H4 (cell line): ENCODE data around the gene RPP25L. TPM values are rescaled to one million over a fixed set of nuclear protein-coding genes. Genes with fewer than 3 reads are reported as not detected.

Experiments used
- DNase-seq: peaks from one replicate; pipeline ENCODE4 v3.0.0-alpha.2; 2015; ENCODE audit warnings: low spot score
- total RNA-seq: library from RNA; depleted of rRNA; stranded (reverse); fragments of >200 nt; shearing (Covaris generic); gene quantifications from 2 replicates; pipeline ENCODE4 v1.2.3, GENCODE V29; 2014

Gene RPP25L
- total RNA-seq, 1 experiment from 2014 or later = 59.3 TPM

DNA sequence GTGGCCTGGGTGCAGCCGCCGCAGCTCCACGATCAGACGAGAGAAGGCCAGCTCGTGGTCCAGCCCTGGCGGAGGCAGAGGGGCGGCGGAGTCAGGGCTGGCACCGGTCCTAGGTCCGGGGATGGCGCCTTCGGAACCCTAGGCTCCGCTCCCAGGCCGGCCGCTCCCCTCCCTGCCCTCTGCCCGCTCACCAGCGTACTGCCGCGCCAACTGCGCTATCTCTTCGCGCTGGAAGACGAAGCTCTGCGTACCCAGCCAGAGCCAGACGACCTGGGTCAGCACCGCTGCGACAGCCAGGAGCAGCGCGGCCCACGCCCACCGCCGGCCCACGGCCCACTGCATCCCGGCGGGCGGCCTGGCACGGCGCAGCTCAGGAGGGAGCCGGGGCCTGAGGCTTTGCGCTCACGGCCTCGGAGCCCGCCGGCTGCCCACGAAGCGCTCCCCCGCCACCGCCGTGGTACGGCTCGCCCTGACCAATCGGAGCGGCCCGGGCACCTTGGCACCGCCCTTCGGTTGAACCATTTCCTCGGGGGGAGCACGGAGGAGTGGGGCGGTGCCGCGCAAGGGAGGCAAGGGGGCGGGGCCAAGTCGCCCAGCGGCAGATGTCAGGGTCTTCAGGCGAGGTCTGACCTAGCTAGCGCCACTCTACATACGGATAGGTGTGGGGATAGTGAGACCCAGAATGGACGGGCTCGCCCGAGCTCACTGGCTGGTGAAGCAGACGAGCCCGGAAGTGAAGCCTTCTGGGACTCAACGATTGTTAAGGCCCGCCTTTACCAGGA lies 25.6 kb upstream of the RPP25L start, which contains the start of gene SIGMAR1:
Gene SIGMAR1 (minus strand): TSS at position 432 of the 782 bp plus-strand sequence. CDS start 90 bp downstream, at position 342.
- peak; percentile 89 for DNase-seq

DNA sequence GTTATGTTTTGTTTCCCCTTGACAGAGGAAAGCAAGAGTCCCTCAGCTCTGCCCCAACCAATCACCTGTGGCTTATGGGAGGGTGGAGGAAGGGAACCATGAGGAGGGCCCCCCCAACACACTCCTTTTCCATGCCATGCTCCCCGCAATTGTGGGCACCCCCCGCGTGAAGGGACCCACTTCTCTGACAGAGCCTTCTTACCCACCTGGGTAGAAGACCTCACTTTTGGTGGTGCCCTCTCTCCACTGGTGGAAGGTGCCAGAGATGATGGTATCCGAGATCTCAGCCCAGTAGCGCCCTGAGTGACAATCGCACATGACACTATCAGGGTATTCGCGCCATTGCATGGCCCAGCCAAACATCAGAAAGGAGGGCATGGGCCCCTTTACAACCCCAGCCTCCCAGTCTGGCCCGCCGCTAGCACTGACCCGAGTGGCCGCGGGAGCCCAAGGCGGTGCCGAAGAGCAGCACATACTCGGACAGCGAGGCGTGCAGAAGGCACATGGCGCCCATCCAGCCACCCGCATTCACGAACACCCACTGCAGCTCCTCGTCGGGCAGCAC lies 25.0 kb upstream of the RPP25L start:
- DNase-seq = no peak

DNA sequence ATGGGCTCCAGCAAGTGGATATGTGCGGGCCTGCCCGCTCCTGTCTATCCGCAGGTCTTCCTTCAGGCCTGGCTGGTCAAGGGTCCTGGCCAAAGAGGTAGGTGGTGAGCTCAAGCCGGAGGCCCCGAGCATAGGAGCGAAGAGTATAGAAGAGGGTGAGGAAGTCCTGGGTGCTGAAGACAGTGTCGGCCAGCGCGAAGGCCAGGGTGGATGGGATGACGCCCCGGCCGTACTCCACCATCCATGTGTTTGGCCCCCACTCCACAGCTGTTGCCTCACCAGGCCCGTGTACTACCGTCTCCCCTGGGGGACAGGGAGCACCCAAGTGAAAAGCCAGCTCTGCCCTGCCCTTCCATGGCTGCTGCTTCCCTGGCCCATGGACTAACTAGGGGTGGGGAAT lies 23.7 kb upstream of the RPP25L start:
- DNase-seq = no peak

DNA sequence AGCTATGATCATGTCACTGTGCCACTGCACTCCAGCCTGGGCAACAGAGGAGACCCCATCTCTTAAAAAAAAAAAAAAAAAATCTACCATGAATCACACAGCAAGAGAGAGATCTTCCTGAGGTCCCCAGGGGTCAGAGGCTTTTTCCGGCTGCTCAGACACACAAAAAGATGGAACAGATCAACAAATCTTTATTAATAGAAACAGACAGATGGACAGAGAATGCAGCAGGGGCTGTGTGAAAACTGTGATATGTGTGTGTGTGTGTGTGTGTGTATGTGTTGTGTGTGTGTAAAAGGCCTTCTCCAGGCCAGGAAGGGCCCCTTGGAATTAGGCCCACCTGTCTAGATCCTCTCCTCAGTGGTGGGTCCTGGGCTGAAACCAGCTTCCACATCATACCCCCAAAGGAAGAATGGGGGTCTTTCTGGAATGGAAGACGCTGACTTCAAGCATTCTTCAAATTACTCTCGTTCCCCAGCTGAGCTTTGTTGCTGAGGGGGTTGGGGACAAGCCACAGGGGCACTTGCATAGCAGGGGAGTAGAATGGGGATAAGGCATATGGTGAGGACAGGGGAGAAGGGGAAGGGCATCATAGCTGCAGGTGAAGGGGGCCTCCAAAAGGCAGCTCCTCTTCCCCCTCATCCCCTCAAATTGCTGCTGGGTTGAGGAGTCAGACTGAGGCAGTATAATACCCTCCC lies 22.8 kb upstream of the RPP25L start:
- no peak for DNase-seq

DNA sequence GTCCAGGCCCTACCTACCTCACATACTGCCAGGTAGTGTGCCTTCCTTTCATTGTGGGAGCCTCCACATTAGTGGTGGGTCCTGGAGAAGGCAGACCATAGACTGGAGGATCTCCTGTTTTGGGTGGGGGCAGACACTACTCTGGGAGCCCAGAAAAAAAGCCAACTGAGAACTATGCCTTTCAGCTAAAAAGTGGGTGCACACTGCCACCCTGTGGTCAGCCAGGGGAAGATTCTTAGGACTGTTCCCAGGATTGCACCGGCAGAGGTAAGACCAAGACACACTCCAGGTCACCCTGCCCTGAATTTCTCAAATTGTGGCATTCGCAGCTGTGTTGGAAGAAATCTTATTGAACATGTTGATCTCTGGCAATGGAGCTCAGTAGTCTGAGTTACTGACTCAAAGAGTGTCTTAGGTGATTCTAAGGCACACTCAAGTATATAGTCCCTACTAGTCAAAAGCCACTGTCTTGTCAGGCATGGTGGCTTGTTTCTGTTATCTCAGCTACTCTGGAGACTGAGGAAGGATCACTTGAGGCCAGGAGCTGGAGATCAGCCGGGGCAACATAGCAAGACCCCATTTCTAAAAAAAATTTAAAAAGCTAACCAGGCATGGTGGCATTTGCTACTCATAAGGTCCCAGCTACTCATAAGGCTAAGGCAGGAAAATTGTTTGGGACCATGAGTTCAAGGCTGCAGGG lies 22.1 kb upstream of the RPP25L start:
- peak; percentile 66 for DNase-seq

DNA sequence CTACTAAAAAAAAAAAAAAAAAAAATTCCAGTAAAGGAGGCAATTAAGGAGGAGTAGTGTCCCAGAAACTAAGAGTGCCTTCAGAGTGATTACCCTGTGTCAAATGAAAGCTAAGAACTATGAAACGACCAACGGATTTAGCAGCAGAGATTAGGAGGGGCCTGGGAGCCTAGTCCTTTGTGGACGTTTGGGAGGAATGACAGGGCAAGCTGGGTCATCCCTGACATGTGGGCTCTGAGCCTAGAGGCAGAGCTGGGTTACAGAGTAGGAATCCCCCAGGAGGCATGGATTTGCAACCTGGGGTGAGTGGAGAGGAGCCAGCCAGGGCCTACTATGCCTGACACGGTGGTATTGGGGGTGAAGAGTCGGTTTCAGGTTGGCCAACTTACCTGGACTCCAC lies 21.3 kb upstream of the RPP25L start:
- DNase-seq = no peak

DNA sequence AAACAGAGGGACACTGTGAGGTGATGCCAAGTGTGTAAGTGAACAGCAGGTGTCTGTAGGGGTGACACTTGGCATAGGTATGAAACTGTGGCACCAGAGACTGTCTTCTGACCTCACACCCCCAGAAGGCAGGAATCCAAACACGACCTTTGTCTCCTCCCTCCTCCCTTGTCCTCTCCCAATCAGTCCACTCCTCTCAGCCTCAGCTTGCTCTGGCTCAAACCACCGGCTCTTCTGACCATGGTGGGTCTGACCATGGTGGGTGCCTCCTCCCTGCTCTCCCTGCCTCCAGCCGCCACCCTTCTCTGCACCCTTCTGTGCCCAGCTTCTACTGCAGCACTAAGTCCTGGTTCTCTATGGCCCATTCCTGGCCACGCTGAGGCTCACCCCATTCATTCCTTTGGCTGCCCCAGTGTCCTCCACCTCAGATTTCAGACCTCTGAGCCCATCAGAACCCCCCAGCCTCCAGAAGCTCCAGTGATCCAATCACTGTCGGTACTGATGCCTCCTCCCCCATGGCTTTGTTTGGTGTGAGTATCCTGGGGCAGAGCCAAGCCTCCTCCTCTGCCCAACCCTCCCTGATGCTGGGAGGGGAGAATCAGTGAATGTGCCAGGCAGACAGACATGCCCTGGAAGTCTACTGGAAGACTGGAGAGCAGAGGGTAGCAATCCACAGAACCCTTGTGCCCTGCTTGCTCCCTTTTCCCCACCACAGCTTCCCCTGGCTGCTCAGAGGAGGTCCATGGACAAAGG lies 18.7 kb upstream of the RPP25L start:
- DNase-seq = no peak

DNA sequence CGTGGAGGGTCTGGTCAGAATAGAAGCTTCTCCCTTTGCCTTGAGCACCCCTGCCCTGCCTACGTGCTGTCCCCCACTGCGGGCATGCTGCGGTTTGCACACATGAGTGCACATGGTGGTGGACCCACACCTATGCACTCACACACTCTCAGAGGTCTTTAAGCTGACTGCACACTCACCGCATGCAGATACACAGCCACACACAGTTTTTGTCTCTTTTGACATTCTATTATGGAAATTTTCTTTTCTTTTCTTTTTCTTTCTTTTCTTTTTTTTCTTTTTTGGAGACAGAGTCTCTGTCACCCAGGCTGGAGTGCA lies 17.6 kb upstream of the RPP25L start:
- DNase-seq = no peak

DNA sequence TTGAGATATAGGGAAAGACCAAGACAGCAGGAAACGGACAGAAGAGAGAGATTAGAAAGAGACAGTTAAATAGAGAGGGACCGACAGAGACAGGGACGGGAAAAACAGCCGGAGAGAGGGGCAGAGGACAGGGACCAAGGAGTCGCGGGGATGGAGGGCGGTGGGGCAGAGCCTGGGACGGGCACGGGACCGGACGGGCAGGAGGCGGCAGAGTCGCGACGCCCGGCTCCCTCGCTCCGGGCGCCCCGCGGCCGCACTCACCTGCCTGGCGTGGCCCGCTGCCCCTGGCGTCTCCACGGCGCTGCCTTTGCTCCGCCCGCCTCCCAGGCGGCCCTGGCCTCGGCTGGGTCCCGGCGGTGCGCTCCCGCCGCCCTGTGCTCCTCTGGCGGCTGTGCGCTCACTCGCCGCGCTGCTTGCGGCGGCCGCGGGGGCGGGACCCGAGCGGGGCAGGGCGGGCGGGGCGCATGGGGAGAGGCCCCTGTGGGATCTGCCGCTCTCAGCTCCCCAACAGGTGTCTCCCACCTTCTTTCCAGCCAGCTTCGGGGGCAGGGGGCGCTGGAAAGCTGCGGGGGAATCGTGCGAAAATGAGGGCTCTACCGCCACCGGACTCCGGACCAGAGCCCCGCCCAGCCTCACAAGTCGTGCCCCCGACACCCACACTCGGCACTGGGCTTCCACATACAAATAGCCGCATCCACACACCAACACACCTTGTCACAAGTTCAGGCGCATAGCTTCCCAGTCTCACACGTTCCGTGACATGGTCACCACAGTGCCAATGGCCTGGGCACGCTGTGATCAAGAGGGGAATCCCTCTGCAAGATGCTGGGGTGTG lies 17.0 kb upstream of the RPP25L start, which contains the start of gene ARID3C:
Gene ARID3C (minus strand): TSS at position 411 of the 835 bp plus-strand sequence. CDS start 1,052 bp downstream, outside the sequence.
- DNase-seq = no peak

DNA sequence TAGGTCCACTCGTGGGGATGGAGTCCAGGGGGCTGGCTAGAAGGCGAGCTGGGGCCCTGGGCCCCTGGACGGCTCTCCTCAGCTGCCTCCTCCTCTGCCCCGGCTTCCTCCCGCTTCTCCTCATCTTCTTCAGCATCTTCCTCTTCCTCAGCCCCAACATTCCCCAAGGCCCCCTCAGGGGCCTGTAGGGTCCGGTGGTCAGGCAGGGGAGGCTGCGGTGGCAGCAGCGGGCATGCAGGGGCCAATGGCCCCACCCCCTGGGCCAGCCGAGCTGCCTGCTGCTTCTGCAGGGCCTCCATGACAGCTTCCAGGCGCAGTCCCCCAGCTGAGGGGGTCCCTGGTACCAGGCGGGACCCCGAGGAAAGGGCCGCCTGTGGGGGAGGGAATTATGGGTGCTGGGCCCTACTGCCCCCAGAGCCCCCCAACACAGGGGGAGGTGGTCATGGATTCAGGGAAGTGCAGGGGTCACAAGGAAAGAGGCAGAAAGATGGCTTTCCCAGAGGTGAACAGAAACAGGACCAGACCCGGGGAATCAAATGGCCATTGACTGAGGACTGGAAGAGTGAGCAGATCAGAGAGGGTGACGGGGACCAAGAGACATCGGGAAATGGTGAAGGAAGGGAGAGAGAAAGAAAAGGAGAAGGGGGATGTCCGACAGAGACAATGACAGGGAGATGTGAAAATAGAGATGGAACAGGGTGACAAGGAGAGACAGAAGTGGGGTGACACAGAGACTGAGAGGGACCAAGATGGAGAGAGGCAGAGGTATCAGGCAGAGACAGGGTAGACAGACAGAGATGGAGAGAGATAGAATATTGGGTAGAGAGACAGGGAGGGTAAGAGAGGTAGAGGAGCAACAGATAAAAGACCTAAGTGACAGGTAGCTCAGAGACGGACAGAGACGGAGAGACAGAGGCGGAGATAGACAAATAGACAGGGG lies 16.1 kb upstream of the RPP25L start:
- no peak for DNase-seq

DNA sequence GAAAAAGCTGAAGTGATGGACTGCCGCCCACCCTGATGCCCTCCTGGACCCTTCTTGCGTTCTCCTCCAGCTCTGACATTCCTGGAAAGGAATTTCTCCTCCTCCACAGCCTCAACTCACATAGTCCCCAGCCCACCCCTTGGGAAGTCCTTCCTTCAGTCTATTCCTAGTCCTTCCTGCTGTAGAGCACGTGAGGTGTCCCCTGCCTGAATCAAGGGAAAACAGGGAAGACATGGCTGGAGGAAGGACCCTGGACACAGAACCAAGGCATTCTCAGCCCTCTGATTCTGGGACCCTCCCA lies 13.2 kb upstream of the RPP25L start:
- no peak for DNase-seq

DNA sequence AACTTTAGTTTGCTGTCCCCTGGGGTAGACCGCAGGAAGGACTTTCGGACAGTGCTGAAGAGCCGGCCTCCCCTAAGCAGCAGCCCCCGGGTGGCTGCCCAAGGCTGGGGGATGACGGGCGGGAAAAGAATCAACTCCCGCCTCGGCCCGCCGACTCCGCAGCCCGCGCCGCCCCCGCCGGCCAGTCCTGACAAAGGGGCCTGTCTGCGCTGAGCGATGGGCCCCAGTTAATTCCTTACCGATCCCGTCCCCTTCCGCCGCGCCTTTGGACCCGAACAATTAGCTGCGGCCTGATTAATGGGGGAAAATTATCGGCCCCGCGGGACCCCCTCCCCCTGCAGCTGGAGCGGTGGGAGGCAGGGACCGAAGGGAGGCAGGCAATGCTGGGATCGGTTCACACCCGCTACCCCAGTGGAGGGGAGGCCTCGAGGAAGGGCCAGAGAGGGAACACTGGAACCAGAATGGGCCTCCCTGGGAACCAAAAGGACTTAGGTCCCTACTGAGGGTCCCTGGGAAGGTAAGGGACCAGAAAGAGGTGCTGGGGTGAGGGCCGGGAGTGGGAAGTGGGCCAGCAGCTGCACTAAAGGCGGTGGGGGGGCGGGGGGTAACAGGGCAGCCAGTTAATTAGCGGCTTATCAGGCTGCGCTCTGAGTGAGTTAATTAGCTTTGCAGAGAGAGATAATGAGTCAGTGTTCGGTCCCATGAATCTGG lies 12.7 kb upstream of the RPP25L start:
- no peak for DNase-seq

DNA sequence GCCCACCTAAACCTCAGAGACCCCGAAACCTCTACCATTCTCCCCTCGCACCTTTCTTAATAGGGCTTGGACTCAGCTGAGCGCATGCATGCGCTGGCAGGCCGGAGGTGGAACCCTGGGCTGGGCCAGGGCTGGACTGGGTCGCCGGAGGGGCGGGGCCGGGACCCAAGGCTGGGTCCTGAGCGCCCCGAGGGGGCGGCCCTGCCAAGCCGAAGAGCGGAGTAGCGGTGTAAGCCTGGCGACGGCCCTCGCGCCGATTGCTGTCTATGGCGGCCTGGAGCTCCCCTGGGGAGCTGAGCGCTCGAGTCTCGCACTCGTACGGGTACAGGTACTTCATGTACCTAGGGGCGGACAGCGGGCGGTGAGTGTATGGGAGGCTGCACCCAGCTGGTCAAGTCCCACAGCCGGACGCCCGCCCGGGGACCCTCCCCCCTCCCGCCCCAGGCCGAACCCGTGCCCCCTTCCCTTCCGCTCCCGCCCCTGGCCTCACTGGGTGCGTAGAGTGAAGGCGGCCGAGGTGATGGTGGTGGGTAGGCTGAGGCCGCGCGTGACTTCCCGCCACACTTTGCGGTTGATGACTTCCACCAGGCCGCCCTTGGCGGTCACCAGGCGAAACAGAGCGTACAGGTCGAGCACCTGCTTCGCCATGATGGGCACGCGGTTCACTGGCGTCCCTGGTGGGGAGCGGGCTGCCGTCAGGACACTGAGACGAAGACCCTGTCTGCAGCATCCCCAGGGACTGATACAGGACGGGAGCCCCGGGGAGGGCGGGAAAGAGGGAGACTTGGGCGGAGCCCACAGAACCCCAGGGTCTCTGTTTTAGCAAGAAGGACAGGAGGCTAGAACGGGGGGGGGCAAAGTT lies 11.7 kb upstream of the RPP25L start:
- DNase-seq = no peak

DNA sequence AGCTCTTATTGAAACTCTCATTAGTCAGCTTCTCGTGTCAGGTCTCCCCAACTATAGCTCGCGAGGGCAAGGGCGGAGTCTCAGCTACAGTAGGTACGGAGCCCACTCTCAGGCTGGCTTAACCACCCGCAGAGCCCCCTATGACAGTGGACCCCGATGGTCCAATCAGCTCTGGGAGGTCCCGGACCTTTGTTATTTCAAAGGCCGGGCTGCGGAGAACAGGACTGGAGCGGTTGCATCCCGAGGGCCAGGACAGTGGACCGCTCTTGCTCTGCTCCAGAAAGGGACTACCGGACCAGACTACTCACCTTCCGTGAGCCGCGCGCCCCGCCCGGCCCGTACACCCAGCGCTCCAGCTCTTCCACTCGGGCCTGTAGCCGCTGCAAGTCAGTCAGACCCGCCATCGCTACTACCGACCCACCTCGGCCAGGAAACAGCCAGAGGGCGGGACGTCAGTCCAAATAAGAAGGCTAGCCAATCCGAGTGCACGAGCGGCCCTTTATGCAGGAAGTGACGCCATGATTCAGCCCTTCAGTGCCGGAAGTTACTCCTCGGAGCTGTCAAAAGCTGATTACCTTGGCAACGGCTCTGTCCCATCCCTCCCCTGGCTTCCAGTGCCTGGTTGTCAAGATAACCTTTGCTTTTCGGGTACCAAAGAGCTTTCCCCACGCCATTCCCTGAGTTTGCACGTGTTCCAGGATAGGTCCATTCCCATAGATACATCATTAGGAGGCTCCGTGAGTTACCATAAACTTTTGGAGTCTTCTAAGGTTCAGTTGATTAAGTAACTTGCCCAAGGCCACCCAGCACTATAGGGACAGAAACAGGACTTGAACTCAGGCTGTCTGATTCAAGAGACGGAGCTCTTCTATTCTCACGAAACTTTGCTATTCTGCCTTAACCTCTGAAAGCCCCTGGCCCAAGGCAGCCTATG lies 8.4 kb upstream of the RPP25L start, which contains the start of gene DCTN3:
Gene DCTN3 (minus strand): TSS at position 435 of the 934 bp plus-strand sequence. CDS start 31 bp downstream, at position 404.
- peak; percentile 98 for DNase-seq

DNA sequence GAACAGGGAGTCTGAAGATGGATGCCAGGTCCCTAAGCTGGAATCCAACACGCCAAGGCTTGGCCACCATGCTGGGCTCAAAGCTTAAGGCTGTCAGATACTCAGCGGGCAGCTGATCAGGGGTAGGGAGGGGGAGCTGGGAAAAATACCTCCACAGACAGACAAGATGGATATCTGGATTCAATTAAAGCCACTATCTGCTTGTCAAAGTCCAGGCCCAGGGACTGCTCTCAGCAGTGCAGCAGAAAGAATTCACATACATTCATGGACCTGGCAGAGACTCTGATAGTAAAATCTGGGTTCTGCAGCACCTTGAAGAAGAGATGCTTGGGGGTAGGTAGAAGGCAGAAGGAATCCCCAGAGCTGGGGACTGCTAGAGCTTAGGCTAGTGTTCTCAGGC lies 3.2 kb upstream of the RPP25L start:
- no peak for DNase-seq

DNA sequence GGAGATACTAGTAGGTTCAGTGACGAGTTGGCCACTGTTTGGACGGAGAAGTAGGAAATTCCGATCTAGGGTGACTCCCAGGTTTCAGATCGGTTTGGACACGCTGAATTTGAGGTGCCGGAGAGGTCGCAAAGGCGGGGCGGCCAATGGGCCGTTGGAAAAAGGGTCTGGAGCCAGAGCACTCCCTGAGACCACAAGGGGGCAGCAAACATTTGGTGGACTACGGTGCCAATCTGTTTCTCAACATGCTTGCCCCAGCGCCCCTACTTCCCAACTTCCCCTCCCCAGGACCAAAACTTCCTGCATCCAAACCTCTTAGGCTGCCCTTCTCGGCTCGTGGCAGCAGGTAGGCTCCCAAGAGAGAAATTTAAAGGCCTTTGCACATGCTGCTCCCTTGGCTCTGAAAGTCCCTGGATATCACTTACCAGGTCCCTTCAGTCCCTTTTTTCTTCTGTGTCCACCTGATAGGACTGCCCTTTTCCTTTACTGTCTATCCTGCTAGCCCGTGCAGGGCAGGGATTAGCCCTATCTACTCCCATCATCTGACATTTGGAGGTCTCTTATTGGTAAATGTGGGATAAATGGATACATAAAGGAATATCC lies 992 bp upstream of the RPP25L start:
- DNase-seq = peak; percentile 77
